Immature natural killer cell (primary cell): ENCODE measurements around the gene ZNF358. TPM values are rescaled to one million over a fixed set of nuclear protein-coding genes. Genes with fewer than 3 reads are reported as not detected.

Experiments
- DNase-seq, 3 donors: peaks; one replicate each; pipeline ENCODE4 v3.0.0; 2022; ENCODE audit warnings: mixed read lengths in 1 of 3
- H3K27ac Mint-ChIP-seq, 6 donors: one replicate each; pipeline ENCODE4 v1.8.0; 2020; ENCODE audit warnings: mixed read lengths in 6 of 6, mild to moderate bottlenecking in 5 of 6, inconsistent platforms in 4 of 6, moderate library complexity in 3 of 6
- H3K27me3 Mint-ChIP-seq, 3 donors: one replicate each; pipeline ENCODE4 v1.8.0; 2020 to 2021; ENCODE audit warnings: low read depth in 3 of 3, mild to moderate bottlenecking in 3 of 3, mixed read lengths in 3 of 3, moderate library complexity in 3 of 3, inconsistent platforms in 1 of 3
- H3K36me3 Mint-ChIP-seq, 3 donors: one replicate each; pipeline ENCODE4 v1.8.0; 2020; ENCODE audit warnings: mixed read lengths in 3 of 3, inconsistent platforms in 2 of 3, mild to moderate bottlenecking in 2 of 3
- H3K4me1 Mint-ChIP-seq, 2 donors: one replicate each; pipeline ENCODE4 v1.8.0; 2020; ENCODE audit warnings: inconsistent platforms in 2 of 2, mild to moderate bottlenecking in 2 of 2, mixed read lengths in 2 of 2, moderate library complexity in 1 of 2
- H3K4me3 Mint-ChIP-seq, 5 donors: one replicate each; pipeline ENCODE4 v1.8.0; 2020; ENCODE audit warnings: mild to moderate bottlenecking in 5 of 5, mixed read lengths in 5 of 5, inconsistent platforms in 3 of 5, moderate library complexity in 3 of 5
- H3K9me3 Mint-ChIP-seq, 6 donors: one replicate each; pipeline ENCODE4 v1.8.0; 2020; ENCODE audit warnings: mild to moderate bottlenecking in 6 of 6, mixed read lengths in 6 of 6, inconsistent platforms in 4 of 6, moderate library complexity in 3 of 6
- polyA plus RNA-seq, 3 donors: library from polyadenylated mRNA; unstranded; fragments of 300-500 nt; fragmentation: Illumina TruSeq; gene quantifications; one replicate each; pipeline ENCODE4 v1.2.3, GENCODE V29; 2021

Gene ZNF358
- polyA plus RNA-seq, 3 donors from 2014 or later = 1.3 to 3.1 (median 1.8) TPM

DNA sequence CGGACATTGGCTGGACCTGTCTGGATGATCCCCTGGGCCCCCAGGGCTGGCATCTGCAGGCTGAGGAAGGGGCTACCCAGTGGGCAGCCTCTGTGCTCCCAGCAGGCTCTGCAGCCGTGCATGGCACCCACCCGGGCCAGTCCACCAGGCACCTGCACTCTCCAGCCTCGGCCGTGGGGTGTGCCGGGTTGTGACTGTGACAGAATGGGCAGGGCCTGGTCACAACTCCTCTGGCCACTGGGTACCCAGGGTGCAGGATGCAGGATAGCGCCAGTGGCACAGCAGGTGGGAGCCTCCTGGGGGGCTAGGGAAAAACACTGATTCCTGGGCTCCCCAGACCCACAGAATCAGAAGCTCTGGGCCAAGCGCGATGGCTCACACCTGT, 37.1 kb upstream of the ZNF358 start:
- no peak overlapping the region for H3K27ac Mint-ChIP-seq
- no peaks in the 10 kb centered on the region for H3K4me1 Mint-ChIP-seq
- H3K9me3 Mint-ChIP-seq = no peaks in the 10 kb centered on the region
- no peak overlapping the region for H3K4me3 Mint-ChIP-seq
- no peaks in the 10 kb centered on the region for H3K36me3 Mint-ChIP-seq
- H3K27me3 Mint-ChIP-seq = peaks cover 0 to 28% (median 20%) of the 10 kb centered on the region in 3 donors
- DNase-seq = no peak

DNA sequence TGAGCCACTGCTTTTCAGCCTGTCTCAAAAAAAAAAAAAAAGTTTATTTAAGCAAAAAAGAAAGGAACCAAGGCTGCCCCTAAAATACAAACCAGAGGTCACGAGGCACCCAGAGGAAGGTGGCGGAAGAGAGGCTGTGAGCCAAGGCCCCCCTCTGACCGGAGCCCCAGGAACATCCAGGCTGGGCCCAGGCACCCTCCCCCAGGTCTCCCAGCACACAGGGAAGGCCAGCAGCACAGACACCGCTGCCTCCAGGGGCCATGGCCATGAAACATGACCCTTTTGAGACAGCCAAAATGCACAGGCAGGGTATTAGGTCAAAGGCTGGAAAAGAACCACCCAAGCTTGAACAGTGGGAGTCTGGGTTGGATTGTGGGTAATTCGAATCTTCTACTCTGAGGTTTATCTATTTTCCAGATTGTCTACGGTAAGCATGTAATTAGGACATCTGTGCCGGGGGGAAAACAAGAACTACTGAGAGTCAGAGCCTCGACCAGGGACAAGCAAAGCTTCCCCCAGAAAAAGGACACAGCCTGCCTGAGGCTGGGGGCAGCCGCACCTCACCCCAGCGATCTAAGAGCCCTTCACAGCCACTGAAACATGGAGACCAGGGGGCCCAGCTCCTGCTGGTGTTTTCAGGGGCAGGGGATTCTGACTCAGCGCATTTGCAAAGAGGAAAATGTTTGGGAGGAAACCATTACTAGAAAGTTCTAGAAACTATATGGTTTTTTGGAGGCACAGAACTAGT, 35.5 kb upstream of the ZNF358 start:
- Mint-ChIP-seq H3K9me3 (no peaks in the 10 kb centered on the region), H3K36me3 (no peaks in the 10 kb centered on the region), H3K4me1 (no peaks in the 10 kb centered on the region), H3K27ac (peak overlapping the region in 1 of 6 donors; percentile 24), H3K27me3 (peaks cover 0 to 26% (median 22%) of the 10 kb centered on the region in 3 donors), H3K4me3 (no peak overlapping the region)
- DNase-seq = no peak

DNA sequence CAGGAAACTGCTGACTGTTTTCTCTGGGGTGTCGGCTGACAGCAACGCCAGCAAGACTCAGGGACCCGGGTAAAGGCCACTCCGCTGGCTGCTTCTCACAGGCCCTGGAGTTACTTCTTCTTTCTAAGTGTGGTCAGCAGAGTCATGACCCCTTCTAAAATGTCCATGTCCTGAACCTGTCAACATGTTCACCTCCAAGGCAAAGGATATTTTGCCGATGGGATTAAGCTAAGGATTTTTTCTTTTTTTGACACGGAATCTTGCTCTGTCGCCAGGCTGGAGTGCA, 35.0 kb upstream of the ZNF358 start:
- Mint-ChIP-seq H3K27me3 (peaks cover 0 to 26% (median 22%) of the 10 kb centered on the region in 3 donors), H3K9me3 (no peaks in the 10 kb centered on the region), H3K27ac (no peak overlapping the region), H3K4me3 (no peak overlapping the region), H3K4me1 (no peaks in the 10 kb centered on the region), H3K36me3 (no peaks in the 10 kb centered on the region)
- no peak for DNase-seq

DNA sequence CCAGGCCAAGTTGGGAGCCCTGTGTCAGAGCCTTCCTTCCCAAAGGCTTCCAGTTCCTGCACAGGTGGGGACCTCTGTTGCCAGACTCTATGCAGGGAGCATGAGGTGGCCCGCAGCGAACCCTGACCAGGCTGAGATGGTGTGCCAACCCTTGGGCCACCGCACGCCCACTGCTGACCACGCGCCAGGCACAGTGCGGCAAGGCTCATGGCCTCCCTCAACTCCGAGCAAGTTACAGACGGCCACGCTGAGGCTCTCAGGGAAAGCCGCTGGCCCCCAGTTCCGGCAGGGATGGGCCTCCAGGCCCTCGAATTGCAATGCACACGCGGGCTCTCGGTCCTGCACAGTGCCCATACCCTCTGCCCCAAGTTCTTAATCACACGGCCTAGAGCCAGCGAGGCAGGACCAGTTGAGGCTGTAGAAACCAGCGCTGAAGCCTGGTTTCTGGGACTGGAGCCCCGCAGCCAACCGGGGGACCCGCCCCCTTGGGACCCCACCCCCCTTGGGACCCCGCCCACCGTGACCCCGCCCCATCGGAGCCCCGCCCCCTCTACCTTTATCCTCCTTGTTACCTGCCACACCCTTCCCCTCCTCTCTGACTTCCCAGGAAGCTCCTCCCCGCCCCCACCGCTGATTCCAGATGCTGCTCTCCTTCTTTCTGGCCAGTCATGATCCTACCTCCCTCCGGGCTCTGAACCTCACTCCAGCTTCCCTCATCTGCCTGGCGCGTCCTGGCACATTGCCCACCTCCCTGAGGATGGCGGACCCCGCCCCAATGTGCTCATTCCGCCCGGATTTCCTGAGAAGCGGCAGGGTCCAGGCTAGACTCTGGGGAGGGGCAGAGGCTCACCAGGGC, 33.1 kb upstream of the ZNF358 start:
- peaks cover 0 to 26% (median 15%) of the 10 kb centered on the region in 3 donors for H3K27me3 Mint-ChIP-seq
- no peaks in the 10 kb centered on the region for H3K9me3 Mint-ChIP-seq
- no peak overlapping the region for H3K4me3 Mint-ChIP-seq
- no peaks in the 10 kb centered on the region for H3K36me3 Mint-ChIP-seq
- peak overlapping the region in 1 of 6 donors; percentile 57 for H3K27ac Mint-ChIP-seq
- DNase-seq = no peak
- no peaks in the 10 kb centered on the region for H3K4me1 Mint-ChIP-seq

- Mint-ChIP-seq H3K9me3 (no peaks in the 10 kb centered on the region), H3K27me3 (peaks cover 0 to 23% (median 16%) of the 10 kb centered on the region in 3 donors), H3K27ac (peak overlapping the region in 1 of 6 donors; percentile 46), H3K36me3 (no peaks in the 10 kb centered on the region), H3K4me1 (no peaks in the 10 kb centered on the region), H3K4me3 (no peak overlapping the region)
- DNase-seq = no peak
Observed at GRCh38 chr19:7483720-7484201, 32.1 kb upstream of the ZNF358 start.

DNA sequence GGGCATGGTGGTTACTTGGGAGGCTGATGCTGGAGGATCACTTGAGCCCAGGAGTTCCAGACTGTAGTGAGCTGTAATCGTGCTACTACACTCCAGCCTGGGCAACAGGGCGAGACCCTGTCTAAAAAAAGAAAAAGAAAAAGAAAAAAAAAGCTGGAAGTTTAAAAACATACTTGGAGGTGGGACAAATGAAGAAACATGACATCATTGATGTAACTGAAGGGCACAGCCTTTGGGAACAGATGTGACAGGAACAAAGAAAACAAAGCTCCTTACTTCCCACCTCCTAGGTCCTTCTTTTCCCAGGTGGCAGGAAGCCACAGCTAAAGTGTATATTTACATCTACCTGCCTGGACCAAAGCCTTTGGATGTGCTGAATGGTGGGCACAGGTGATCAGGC, 29.0 kb upstream of the ZNF358 start:
- no peak for DNase-seq
- Mint-ChIP-seq H3K4me3 (no peak overlapping the region), H3K36me3 (no peaks in the 10 kb centered on the region), H3K4me1 (peaks cover 8 to 16% of the 10 kb centered on the region in 2 donors), H3K9me3 (no peaks in the 10 kb centered on the region), H3K27me3 (peaks cover 0 to 15% (median 11%) of the 10 kb centered on the region in 3 donors), H3K27ac (peak overlapping the region in 2 of 6 donors; percentile 46 to 53)

DNA sequence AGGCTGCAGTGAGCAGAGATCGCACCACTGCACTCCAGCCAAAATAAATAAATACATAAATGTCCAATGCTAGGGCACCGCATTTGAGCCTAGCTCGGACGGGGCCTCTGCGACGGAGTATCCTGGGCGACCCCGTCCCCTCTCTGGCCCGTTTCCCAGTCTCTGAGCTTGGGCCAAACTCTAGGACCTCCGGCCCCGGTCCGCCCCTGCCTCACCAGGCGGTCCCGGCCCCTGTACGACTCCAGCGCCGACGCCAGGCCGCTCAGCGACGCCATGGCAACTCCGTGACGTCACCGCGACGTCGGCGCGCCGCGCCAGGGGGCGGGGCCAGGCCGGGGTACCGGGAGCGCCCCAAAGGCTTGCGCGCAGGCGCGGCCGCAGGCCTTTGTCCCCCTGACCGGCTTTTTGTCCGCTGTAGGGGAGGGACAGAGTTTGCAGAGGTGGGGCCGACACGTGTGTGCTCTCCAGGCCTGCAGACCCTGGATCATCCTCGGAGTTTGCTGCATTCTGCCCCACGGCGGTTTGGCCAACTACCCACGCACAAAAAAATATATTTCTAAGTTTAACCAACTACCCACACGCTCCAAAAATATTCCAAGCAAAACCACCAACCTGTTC, 27.1 kb upstream of the ZNF358 start, which contains the start of gene PEX11G:
TSS of gene PEX11G (minus strand) at position 300 of the 618 bp plus-strand sequence. CDS start at position 275, 25 bp downstream.
- DNase-seq = peak; percentile 89 to 91 (median 90)
- Mint-ChIP-seq H3K27ac (peak within 1 kb of the TSS; percentile 78 to 90 (median 86)), H3K4me1 (peaks cover 14 to 28% of the 10 kb centered on the region in 2 donors), H3K27me3 (peaks cover 0 to 9% (median 8%) of the 10 kb centered on the region in 3 donors), H3K36me3 (no peaks in the 10 kb centered on the region), H3K9me3 (no peaks in the 10 kb centered on the region), H3K4me3 (peak within 1 kb of the TSS; percentile 83 to 91 (median 87))

- no peak for DNase-seq
- H3K4me3 Mint-ChIP-seq = peak overlapping the region; percentile 77 to 91 (median 86)
Observed at GRCh38 chr19:7489609-7490044, 26.3 kb upstream of the ZNF358 start.

DNA sequence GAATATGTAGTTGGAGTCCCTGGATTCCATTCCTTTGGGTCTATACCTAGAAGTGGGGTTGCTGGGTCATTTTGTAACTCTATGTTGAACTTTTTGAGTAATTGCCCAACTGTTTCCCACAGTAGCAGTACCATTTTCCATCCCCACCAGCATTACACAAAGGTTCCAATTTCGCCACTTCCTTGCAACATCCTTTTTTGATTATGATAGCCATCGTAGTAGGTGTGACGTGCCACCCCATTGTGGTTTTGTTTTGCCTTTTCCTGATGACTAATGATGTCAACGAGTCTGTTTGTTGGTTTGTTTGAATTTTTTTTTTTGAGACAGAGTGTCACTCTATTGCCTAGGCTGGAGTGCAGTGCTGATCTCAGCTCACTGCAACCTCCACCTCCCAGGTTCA, 23.8 kb upstream of the ZNF358 start:
- H3K4me1 Mint-ChIP-seq = peaks cover 14 to 28% of the 10 kb centered on the region in 2 donors
- DNase-seq = peak; percentile 33 to 42 (median 37)
- H3K9me3 Mint-ChIP-seq = no peaks in the 10 kb centered on the region
- H3K4me3 Mint-ChIP-seq = no peak overlapping the region
- H3K27me3 Mint-ChIP-seq = peaks cover 0 to 15% (median 7%) of the 10 kb centered on the region in 3 donors
- H3K27ac Mint-ChIP-seq = peak overlapping the region in 2 of 6 donors; percentile 23 to 83
- H3K36me3 Mint-ChIP-seq = no peaks in the 10 kb centered on the region

More at GRCh38 chr19:7489609-7490044, 26.3 kb upstream of the ZNF358 start:
- Mint-ChIP-seq H3K4me1 (peaks cover 14 to 28% of the 10 kb centered on the region in 2 donors), H3K9me3 (no peaks in the 10 kb centered on the region), H3K27ac (peak overlapping the region in 5 of 6 donors; percentile 53 to 87 (median 86)), H3K27me3 (peaks cover 0 to 8% (median 7%) of the 10 kb centered on the region in 3 donors), H3K36me3 (no peaks in the 10 kb centered on the region)

GRCh38 chr19:7492558-7492957, 23.3 kb upstream of the ZNF358 start:
- no peak for DNase-seq
- Mint-ChIP-seq H3K9me3 (no peaks in the 10 kb centered on the region), H3K4me1 (peaks cover 14 to 28% of the 10 kb centered on the region in 2 donors), H3K27me3 (peaks cover 0 to 14% (median 7%) of the 10 kb centered on the region in 3 donors), H3K27ac (peak overlapping the region in 4 of 6 donors; percentile 17 to 65 (median 30)), H3K36me3 (no peaks in the 10 kb centered on the region), H3K4me3 (peak overlapping the region in 1 of 5 donors; percentile 22)

GRCh38 chr19:7494416-7495098, 21.3 kb upstream of the ZNF358 start:
- Mint-ChIP-seq H3K4me3 (no peak overlapping the region), H3K36me3 (no peaks in the 10 kb centered on the region), H3K4me1 (peaks cover 8 to 22% of the 10 kb centered on the region in 2 donors), H3K27me3 (peaks cover 0 to 15% (median 7%) of the 10 kb centered on the region in 3 donors), H3K27ac (no peak overlapping the region), H3K9me3 (no peaks in the 10 kb centered on the region)
- no peak for DNase-seq

DNA sequence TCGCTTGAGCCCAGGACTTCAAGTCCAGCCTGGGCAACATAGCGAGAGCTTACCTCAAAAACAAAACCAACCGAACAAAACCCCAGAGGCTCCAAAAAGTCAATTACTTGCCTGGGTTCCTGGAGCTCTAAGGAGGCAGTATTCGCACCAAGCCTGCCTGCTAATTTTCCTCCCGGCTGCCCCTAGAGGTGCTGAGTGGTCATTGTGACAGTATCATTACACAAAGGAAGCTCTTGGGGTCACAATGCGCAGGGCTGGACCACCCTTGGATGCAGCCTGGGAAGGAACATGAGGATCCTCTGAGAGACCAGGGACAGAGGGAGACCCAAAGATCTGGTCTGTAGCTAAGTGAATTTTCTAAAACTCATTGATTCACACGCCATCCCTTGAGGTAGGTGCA, 18.6 kb upstream of the ZNF358 start:
- peaks cover 4 to 9% of the 10 kb centered on the region in 2 donors for H3K4me1 Mint-ChIP-seq
- no peak overlapping the region for H3K4me3 Mint-ChIP-seq
- no peaks in the 10 kb centered on the region for H3K9me3 Mint-ChIP-seq
- DNase-seq = no peak
- H3K27me3 Mint-ChIP-seq = peaks cover 0 to 24% (median 12%) of the 10 kb centered on the region in 3 donors
- no peaks in the 10 kb centered on the region for H3K36me3 Mint-ChIP-seq
- H3K27ac Mint-ChIP-seq = no peak overlapping the region
